ENCODE data around the gene IER2.

IER2 gene

GRCh38 chr19:13160557-13160956 is 10.3 kb downstream of the IER2 start:
- Histone ChIP-seq H2BK120ac (ENCODE audit: insufficient read depth, low read length, poor library complexity) (no peak overlapping the region), H3K9me3 (ENCODE audit: insufficient read depth, low read depth, low read length) (no peaks in the 10 kb centered on the region)
- no CpG with 5 or more reads among the region's 1 CpG for WGBS (ENCODE audit: extremely low coverage, insufficient coverage, insufficient read length)

GRCh38 chr19:13162724-13163608 is 12.8 kb downstream of the IER2 start:
- Histone ChIP-seq H3K4me3 (ENCODE audit: low read depth, low read length) (no peak overlapping the region), H3K9me3 (ENCODE audit: insufficient read depth, low read depth, low read length) (no peaks in the 10 kb centered on the region), H3K14ac (ENCODE audit: low read length) (peak overlapping the region; percentile 98), H3K79me2 (ENCODE audit: control insufficient read depth, insufficient read depth, low read length, poor library complexity) (peaks cover 10% of the 10 kb centered on the region), H3K4ac (ENCODE audit: low read depth, low read length) (peak overlapping the region; percentile 96), H2BK5ac (ENCODE audit: low read depth, low read length, poor library complexity) (peak overlapping the region; percentile 100), H3K18ac (ENCODE audit: low read length) (peak overlapping the region; percentile 97), H2AFZ (ENCODE audit: insufficient read depth, low read length, poor library complexity) (peak overlapping the region; percentile 84), H3K27ac (ENCODE audit: low read depth, low read length) (peak overlapping the region; percentile 96), H2BK120ac (ENCODE audit: insufficient read depth, low read length, poor library complexity) (peak overlapping the region; percentile 100), H3K4me1 (ENCODE audit: control insufficient read depth in 1 of 2, insufficient read depth in 2 of 2, low read length in 2 of 2) (peaks cover 28 to 30% of the 10 kb centered on the region in 2 experiments), H3K23ac (ENCODE audit: low read length) (no peak overlapping the region), H4K12ac (ENCODE audit: low read depth, low read length) (peak overlapping the region; percentile 95), H2AK5ac (ENCODE audit: low read length) (peak overlapping the region; percentile 99), H3K4me2 (ENCODE audit: low read length) (peak overlapping the region; percentile 50), H4K8ac (ENCODE audit: low read depth, low read length) (peak overlapping the region; percentile 97), H3K36me3 (ENCODE audit: control insufficient read depth in 1 of 2, insufficient read depth in 2 of 2, low read length in 2 of 2) (no peaks in the 10 kb centered on the region), H4K91ac (ENCODE audit: low read depth, low read length) (peak overlapping the region; percentile 94), H2BK12ac (ENCODE audit: low read length) (peak overlapping the region; percentile 99), H3K9ac (ENCODE audit: low read length) (peak overlapping the region; percentile 12), H3K79me1 (ENCODE audit: low read length) (peaks cover 49% of the 10 kb centered on the region), H3K27me3 (ENCODE audit: insufficient read depth, low read length) (no peaks in the 10 kb centered on the region)
- no CpG with 5 or more reads among the region's 58 CpGs for WGBS (ENCODE audit: extremely low coverage, insufficient coverage, insufficient read length)
- peak; percentile 100 for DNase-seq

More at GRCh38 chr19:13160557-13160956, 10.3 kb downstream of the IER2 start:
- no peak overlapping the region for H2BK5ac ChIP-seq (ENCODE audit: low read depth, low read length, poor library complexity)
- H3K14ac ChIP-seq (ENCODE audit: low read length), result no peak overlapping the region
- DNase-seq, result peak in 1 of 2 donors; percentile 48
- peaks cover 26 to 34% of the 10 kb centered on the region in 2 experiments for H3K4me1 ChIP-seq (ENCODE audit: control insufficient read depth in 1 of 2, insufficient read depth in 2 of 2, low read length in 2 of 2)
- H4K8ac ChIP-seq (ENCODE audit: low read depth, low read length), result no peak overlapping the region
- no peak overlapping the region for H3K27ac ChIP-seq (ENCODE audit: low read depth, low read length)
- no peak overlapping the region for H3K4me2 ChIP-seq (ENCODE audit: low read length)
- no peaks in the 10 kb centered on the region for H3K36me3 ChIP-seq (ENCODE audit: control insufficient read depth in 1 of 2, insufficient read depth in 2 of 2, low read length in 2 of 2)
- H3K23ac ChIP-seq (ENCODE audit: low read length), result no peak overlapping the region
- no peak overlapping the region for H3K4ac ChIP-seq (ENCODE audit: low read depth, low read length)
- no peak overlapping the region for H4K91ac ChIP-seq (ENCODE audit: low read depth, low read length)
- no peak overlapping the region for H3K18ac ChIP-seq (ENCODE audit: low read length)
- peaks cover 13% of the 10 kb centered on the region for H3K79me2 ChIP-seq (ENCODE audit: control insufficient read depth, insufficient read depth, low read length, poor library complexity)
- no peak overlapping the region for H4K12ac ChIP-seq (ENCODE audit: low read depth, low read length)
- no peaks in the 10 kb centered on the region for H3K27me3 ChIP-seq (ENCODE audit: insufficient read depth, low read length)
- no peak overlapping the region for H3K4me3 ChIP-seq (ENCODE audit: low read depth, low read length)
- peaks cover 38% of the 10 kb centered on the region for H3K79me1 ChIP-seq (ENCODE audit: low read length)
- no peak overlapping the region for H3K9ac ChIP-seq (ENCODE audit: low read length)
- H2BK12ac ChIP-seq (ENCODE audit: low read length), result no peak overlapping the region
- peak overlapping the region; percentile 35 for H2AK5ac ChIP-seq (ENCODE audit: low read length)
- no peak overlapping the region for H2AFZ ChIP-seq (ENCODE audit: insufficient read depth, low read length, poor library complexity)

- Histone ChIP-seq H3K36me3 (ENCODE audit: control insufficient read depth in 1 of 2, insufficient read depth in 2 of 2, low read length in 2 of 2) (no peaks in the 10 kb centered on the region), H4K12ac (ENCODE audit: low read depth, low read length) (peak overlapping the region; percentile 95), H3K27ac (ENCODE audit: low read depth, low read length) (peak overlapping the region; percentile 96), H3K79me1 (ENCODE audit: low read length) (peaks cover 55% of the 10 kb centered on the region), H3K4me2 (ENCODE audit: low read length) (peak overlapping the region; percentile 50), H3K27me3 (ENCODE audit: insufficient read depth, low read length) (no peaks in the 10 kb centered on the region), H4K8ac (ENCODE audit: low read depth, low read length) (peak overlapping the region; percentile 97), H2BK12ac (ENCODE audit: low read length) (peak overlapping the region; percentile 99), H4K91ac (ENCODE audit: low read depth, low read length) (peak overlapping the region; percentile 94), H3K18ac (ENCODE audit: low read length) (peak overlapping the region; percentile 97), H2BK5ac (ENCODE audit: low read depth, low read length, poor library complexity) (peak overlapping the region; percentile 100), H3K4ac (ENCODE audit: low read depth, low read length) (peak overlapping the region; percentile 96), H2AFZ (ENCODE audit: insufficient read depth, low read length, poor library complexity) (peak overlapping the region; percentile 84), H3K9ac (ENCODE audit: low read length) (no peak overlapping the region), H3K4me1 (ENCODE audit: control insufficient read depth in 1 of 2, insufficient read depth in 2 of 2, low read length in 2 of 2) (peaks cover 31 to 35% of the 10 kb centered on the region in 2 experiments), H2BK120ac (ENCODE audit: insufficient read depth, low read length, poor library complexity) (peak overlapping the region; percentile 100), H3K14ac (ENCODE audit: low read length) (peak overlapping the region; percentile 98), H3K9me3 (ENCODE audit: insufficient read depth, low read depth, low read length) (no peaks in the 10 kb centered on the region), H3K79me2 (ENCODE audit: control insufficient read depth, insufficient read depth, low read length, poor library complexity) (peaks cover 10% of the 10 kb centered on the region), H3K4me3 (ENCODE audit: low read depth, low read length) (peak overlapping the region; percentile 10), H3K23ac (ENCODE audit: low read length) (no peak overlapping the region), H2AK5ac (ENCODE audit: low read length) (peak overlapping the region; percentile 99)
- DNase-seq, result peak; percentile 79 to 81
- WGBS (ENCODE audit: extremely low coverage, insufficient coverage, insufficient read length), result no CpG with 5 or more reads among the region's 20 CpGs
Measured at GRCh38 chr19:13163609-13164342, 13.6 kb downstream of the IER2 start.

GRCh38 chr19:13164343-13165161 is 14.3 kb downstream of the IER2 start:
- Histone ChIP-seq H3K27me3 (ENCODE audit: insufficient read depth, low read length) (no peaks in the 10 kb centered on the region), H2AFZ (ENCODE audit: insufficient read depth, low read length, poor library complexity) (peak overlapping the region; percentile 41), H2BK5ac (ENCODE audit: low read depth, low read length, poor library complexity) (peak overlapping the region; percentile 94), H4K91ac (ENCODE audit: low read depth, low read length) (peak overlapping the region; percentile 94), H3K14ac (ENCODE audit: low read length) (peak overlapping the region; percentile 93), H3K4me3 (ENCODE audit: low read depth, low read length) (peak overlapping the region; percentile 10), H3K23ac (ENCODE audit: low read length) (no peak overlapping the region), H2BK120ac (ENCODE audit: insufficient read depth, low read length, poor library complexity) (peak overlapping the region; percentile 91), H2AK5ac (ENCODE audit: low read length) (peak overlapping the region; percentile 86), H3K4ac (ENCODE audit: low read depth, low read length) (peak overlapping the region; percentile 75), H3K4me2 (ENCODE audit: low read length) (peak overlapping the region; percentile 50), H3K79me1 (ENCODE audit: low read length) (peaks cover 61% of the 10 kb centered on the region), H3K27ac (ENCODE audit: low read depth, low read length) (peak overlapping the region; percentile 96), H3K4me1 (ENCODE audit: control insufficient read depth in 1 of 2, insufficient read depth in 2 of 2, low read length in 2 of 2) (peaks cover 37 to 42% of the 10 kb centered on the region in 2 experiments), H3K18ac (ENCODE audit: low read length) (peak overlapping the region; percentile 95), H4K8ac (ENCODE audit: low read depth, low read length) (peak overlapping the region; percentile 96), H3K79me2 (ENCODE audit: control insufficient read depth, insufficient read depth, low read length, poor library complexity) (peaks cover 10% of the 10 kb centered on the region), H4K12ac (ENCODE audit: low read depth, low read length) (peak overlapping the region; percentile 12), H3K36me3 (ENCODE audit: control insufficient read depth in 1 of 2, insufficient read depth in 2 of 2, low read length in 2 of 2) (no peaks in the 10 kb centered on the region), H3K9me3 (ENCODE audit: insufficient read depth, low read depth, low read length) (no peaks in the 10 kb centered on the region), H2BK12ac (ENCODE audit: low read length) (peak overlapping the region; percentile 82), H3K9ac (ENCODE audit: low read length) (no peak overlapping the region)
- no CpG with 5 or more reads among the region's 19 CpGs for whole genome bisulfite sequencing (ENCODE audit: extremely low coverage, insufficient coverage, insufficient read length)
- DNase-seq, result peak; percentile 31 to 36

All from trophoblast cell (in vitro differentiated cells and primary cell).